Immature natural killer cell (primary cell): ENCODE data around the gene OMP. TPM values are rescaled to one million over a fixed set of nuclear protein-coding genes. Genes with fewer than 3 reads are reported as not detected.
"Not testable (repeated sequence)": the region's sequence is repeated elsewhere in the genome, so short reads cannot be mapped to it uniquely, and the experiment has no call there.

Experiments
- DNase-seq, 3 donors: peaks; one replicate each; pipeline ENCODE4 v3.0.0; 2022; ENCODE audit warnings: mixed read lengths in 1 of 3
- H3K27ac Mint-ChIP-seq, 6 donors: one replicate each; pipeline ENCODE4 v1.8.0; 2020; ENCODE audit warnings: mixed read lengths in 6 of 6, mild to moderate bottlenecking in 5 of 6, inconsistent platforms in 4 of 6, moderate library complexity in 3 of 6
- H3K27me3 Mint-ChIP-seq, 3 donors: one replicate each; pipeline ENCODE4 v1.8.0; 2020 to 2021; ENCODE audit warnings: low read depth in 3 of 3, mild to moderate bottlenecking in 3 of 3, mixed read lengths in 3 of 3, moderate library complexity in 3 of 3, inconsistent platforms in 1 of 3
- H3K36me3 Mint-ChIP-seq, 3 donors: one replicate each; pipeline ENCODE4 v1.8.0; 2020; ENCODE audit warnings: mixed read lengths in 3 of 3, inconsistent platforms in 2 of 3, mild to moderate bottlenecking in 2 of 3
- H3K4me1 Mint-ChIP-seq, 2 donors: one replicate each; pipeline ENCODE4 v1.8.0; 2020; ENCODE audit warnings: inconsistent platforms in 2 of 2, mild to moderate bottlenecking in 2 of 2, mixed read lengths in 2 of 2, moderate library complexity in 1 of 2
- H3K4me3 Mint-ChIP-seq, 5 donors: one replicate each; pipeline ENCODE4 v1.8.0; 2020; ENCODE audit warnings: mild to moderate bottlenecking in 5 of 5, mixed read lengths in 5 of 5, inconsistent platforms in 3 of 5, moderate library complexity in 3 of 5
- H3K9me3 Mint-ChIP-seq, 6 donors: one replicate each; pipeline ENCODE4 v1.8.0; 2020; ENCODE audit warnings: mild to moderate bottlenecking in 6 of 6, mixed read lengths in 6 of 6, inconsistent platforms in 4 of 6, moderate library complexity in 3 of 6
- polyA plus RNA-seq, 3 donors: library from polyadenylated mRNA; unstranded; fragments of 300-500 nt; fragmentation: Illumina TruSeq; gene quantifications; one replicate each; pipeline ENCODE4 v1.2.3, GENCODE V29; 2021

Gene OMP
- polyA plus RNA-seq, 3 donors from 2014 or later: not detected

- no peaks in the 10 kb centered on the region for H3K9me3 Mint-ChIP-seq
- H3K4me1 Mint-ChIP-seq: peaks cover 5 to 11% of the 10 kb centered on the region in 2 donors
- no peak overlapping the region for H3K27ac Mint-ChIP-seq
- H3K27me3 Mint-ChIP-seq: peaks cover 0 to 3% (median 1%) of the 10 kb centered on the region in 3 donors
- H3K4me3 Mint-ChIP-seq: no peak overlapping the region
- peaks cover 0 to 3% (median 3%) of the 10 kb centered on the region in 3 donors for H3K36me3 Mint-ChIP-seq
- no peak for DNase-seq
These were observed 7.7 kb upstream of the OMP start for GRCh38 chr11:77094841-77095365.

- no peak overlapping the region for H3K27ac Mint-ChIP-seq
- H3K36me3 Mint-ChIP-seq: peaks cover 0 to 3% (median 3%) of the 10 kb centered on the region in 3 donors
- H3K4me1 Mint-ChIP-seq: peaks cover 5 to 10% of the 10 kb centered on the region in 2 donors
- no peaks in the 10 kb centered on the region for H3K9me3 Mint-ChIP-seq
- H3K27me3 Mint-ChIP-seq: peaks cover 0 to 5% (median 1%) of the 10 kb centered on the region in 3 donors
- no peak for DNase-seq
- H3K4me3 Mint-ChIP-seq: no peak overlapping the region
These were observed 6.8 kb upstream of the OMP start for GRCh38 chr11:77095551-77096490.

GRCh38 chr11:77096591-77097019 is 6.0 kb upstream of the OMP start:
- DNase-seq: no peak
- no peak overlapping the region for H3K4me3 Mint-ChIP-seq
- H3K4me1 Mint-ChIP-seq: peaks cover 0 to 8% of the 10 kb centered on the region in 2 donors
- no peaks in the 10 kb centered on the region for H3K36me3 Mint-ChIP-seq
- H3K27ac Mint-ChIP-seq: no peak overlapping the region
- no peaks in the 10 kb centered on the region for H3K9me3 Mint-ChIP-seq
- peaks cover 0 to 2% (median 1%) of the 10 kb centered on the region in 3 donors for H3K27me3 Mint-ChIP-seq

GRCh38 chr11:77097180-77097579 is 5.5 kb upstream of the OMP start:
- DNase-seq: peak in 1 of 3 donors; percentile 12
- not testable (repeated sequence) for H3K36me3 Mint-ChIP-seq, H3K9me3 Mint-ChIP-seq, H3K27ac Mint-ChIP-seq, H3K27me3 Mint-ChIP-seq, H3K4me1 Mint-ChIP-seq, H3K4me3 Mint-ChIP-seq

GRCh38 chr11:77100166-77101042 is 2.2 kb upstream of the OMP start:
- no peaks in the 10 kb centered on the region for H3K9me3 Mint-ChIP-seq
- no peak overlapping the region for H3K4me3 Mint-ChIP-seq
- H3K36me3 Mint-ChIP-seq: peaks cover 0 to 9% (median 0%) of the 10 kb centered on the region in 3 donors
- H3K27me3 Mint-ChIP-seq: peaks cover 0 to 3% (median 2%) of the 10 kb centered on the region in 3 donors
- no peak overlapping the region for H3K27ac Mint-ChIP-seq
- peaks cover 0 to 8% of the 10 kb centered on the region in 2 donors for H3K4me1 Mint-ChIP-seq
- DNase-seq: no peak

- DNase-seq: peak in 1 of 3 donors; percentile 10
- Mint-ChIP-seq H3K9me3 (no peaks in the 10 kb centered on the region), H3K4me1 (peaks cover 0 to 6% of the 10 kb centered on the region in 2 donors), H3K27me3 (peaks cover 0 to 3% (median 2%) of the 10 kb centered on the region in 3 donors), H3K36me3 (peaks cover 0 to 9% (median 0%) of the 10 kb centered on the region in 3 donors), H3K4me3 (no peak overlapping the region), H3K27ac (peak overlapping the region in 1 of 6 donors; percentile 6)
These were observed 1.6 kb upstream of the OMP start for GRCh38 chr11:77101043-77101537.

GRCh38 chr11:77103319-77103718 is 679 bp downstream of the OMP start:
- H3K27me3 Mint-ChIP-seq: peaks cover 2 to 3% (median 2%) of the 10 kb centered on the region in 3 donors
- peaks cover 0 to 5% of the 10 kb centered on the region in 2 donors for H3K4me1 Mint-ChIP-seq
- H3K27ac Mint-ChIP-seq: no peak overlapping the region

GRCh38 chr11:77104727-77105126 is 2.1 kb downstream of the OMP start:
- peaks cover 2 to 3% (median 2%) of the 10 kb centered on the region in 3 donors for H3K27me3 Mint-ChIP-seq
- H3K9me3 Mint-ChIP-seq: no peaks in the 10 kb centered on the region
- DNase-seq: no peak
- H3K27ac Mint-ChIP-seq: no peak overlapping the region
- H3K4me3 Mint-ChIP-seq: no peak overlapping the region
- peaks cover 0 to 9% (median 0%) of the 10 kb centered on the region in 3 donors for H3K36me3 Mint-ChIP-seq
- peaks cover 0 to 6% of the 10 kb centered on the region in 2 donors for H3K4me1 Mint-ChIP-seq

More at GRCh38 chr11:77103319-77103718, 679 bp downstream of the OMP start:
- Mint-ChIP-seq H3K9me3 (no peaks in the 10 kb centered on the region), H3K36me3 (peaks cover 0 to 9% (median 0%) of the 10 kb centered on the region in 3 donors), H3K4me3 (no peak overlapping the region)
- no peak for DNase-seq

- no peaks in the 10 kb centered on the region for H3K9me3 Mint-ChIP-seq
- H3K27ac Mint-ChIP-seq: no peak overlapping the region
- DNase-seq: no peak
- H3K36me3 Mint-ChIP-seq: peaks cover 0 to 9% (median 0%) of the 10 kb centered on the region in 3 donors
- peaks cover 0 to 3% (median 2%) of the 10 kb centered on the region in 3 donors for H3K27me3 Mint-ChIP-seq
- peaks cover 0 to 6% of the 10 kb centered on the region in 2 donors for H3K4me1 Mint-ChIP-seq
- no peak overlapping the region for H3K4me3 Mint-ChIP-seq
These were observed 3.7 kb downstream of the OMP start for GRCh38 chr11:77106321-77106720.

GRCh38 chr11:77106759-77107158 is 4.1 kb downstream of the OMP start:
- Mint-ChIP-seq H3K27ac (no peak overlapping the region), H3K4me3 (no peak overlapping the region), H3K4me1 (peaks cover 0 to 6% of the 10 kb centered on the region in 2 donors), H3K36me3 (peaks cover 0 to 9% (median 0%) of the 10 kb centered on the region in 3 donors), H3K9me3 (no peaks in the 10 kb centered on the region), H3K27me3 (peaks cover 0 to 3% (median 2%) of the 10 kb centered on the region in 3 donors)
- DNase-seq: no peak

GRCh38 chr11:77107950-77108349 is 5.3 kb downstream of the OMP start:
- Mint-ChIP-seq H3K36me3 (peaks cover 0 to 9% (median 0%) of the 10 kb centered on the region in 3 donors), H3K27me3 (peaks cover 0 to 3% (median 2%) of the 10 kb centered on the region in 3 donors), H3K4me3 (no peak overlapping the region), H3K27ac (no peak overlapping the region), H3K4me1 (peaks cover 0 to 6% of the 10 kb centered on the region in 2 donors), H3K9me3 (no peaks in the 10 kb centered on the region)
- DNase-seq: no peak

- no peaks in the 10 kb centered on the region for H3K9me3 Mint-ChIP-seq
- DNase-seq: no peak
- peaks cover 0 to 2% (median under 1%) of the 10 kb centered on the region in 3 donors for H3K27me3 Mint-ChIP-seq
- H3K4me3 Mint-ChIP-seq: no peak overlapping the region
- no peak overlapping the region for H3K27ac Mint-ChIP-seq
- H3K36me3 Mint-ChIP-seq: peaks cover 0 to 6% (median 0%) of the 10 kb centered on the region in 3 donors
- H3K4me1 Mint-ChIP-seq: peaks cover 0 to 6% of the 10 kb centered on the region in 2 donors
These were observed 5.8 kb downstream of the OMP start for GRCh38 chr11:77108436-77108835.
